CD4-positive, alpha-beta memory T cell (primary cell): Measurements from ENCODE around the gene TAF5. TPM values are rescaled to one million over a fixed set of nuclear protein-coding genes. Genes with fewer than 3 reads are reported as not detected.
A peak's percentile ranks its signal among the peaks of the same experiment; 100 is the strongest.
"Not testable (repeated sequence)": the region's sequence is repeated elsewhere in the genome, so short reads cannot be mapped to it uniquely, and the experiment has no call there.

Experiments
- CTCF ChIA-PET: fragments of 350-600 bp; sonication (Branson Sonifier 250); formaldehyde crosslinking; loops from one replicate; lab custom pipeline; 2021; ENCODE audit warnings: inconsistent platforms; ENCODE audit not compliant: partially characterized antibody; lab: Charles Lee
- POLR2A ChIA-PET: fragments of 350-600 bp; sonication (Branson Sonifier 250); formaldehyde crosslinking; loops from one replicate; lab custom pipeline; 2021; ENCODE audit not compliant: partially characterized antibody; lab: Charles Lee
- DNase-seq, 5 donors: peaks; one replicate each; pipeline versions ENCODE4 v3.0.0 to v3.0.0-alpha.2; 2020 to 2022; ENCODE audit warnings: mixed read lengths in 1 of 5
- H3K27ac ChIP-seq: one replicate; pipeline ENCODE4 v1.7.0; 2013; ENCODE audit warnings: low read depth, low read length
- H3K27me3 ChIP-seq: 2 replicates; pipeline ENCODE4 v1.7.0; 2013; ENCODE audit warnings: mild to moderate bottlenecking, low read length, moderate library complexity; ENCODE audit not compliant: insufficient read depth
- H3K36me3 ChIP-seq: 2 replicates; pipeline ENCODE4 v1.7.0; 2013; ENCODE audit warnings: mild to moderate bottlenecking, low read length, moderate library complexity; ENCODE audit not compliant: insufficient read depth
- H3K4me1 ChIP-seq: 2 replicates; pipeline ENCODE4 v1.7.0; 2013; ENCODE audit warnings: mild to moderate bottlenecking, low read length, moderate library complexity; ENCODE audit not compliant: insufficient read depth
- H3K4me3 ChIP-seq, 2 donors: one replicate each; pipeline ENCODE4 v1.7.0; 2013; ENCODE audit warnings: low read length in 2 of 2, mild to moderate bottlenecking in 1 of 2
- H3K9me3 ChIP-seq, 2 donors: one replicate each; pipeline ENCODE4 v1.7.0; 2013; ENCODE audit warnings: low read length in 2 of 2, control low read depth in 1 of 2; ENCODE audit not compliant: control insufficient read depth in 1 of 2
- H3K27ac Mint-ChIP-seq, 7 donors: one replicate each; pipeline ENCODE4 v1.8.0; 2020 to 2021; ENCODE audit warnings: mixed read lengths in 7 of 7, mild to moderate bottlenecking in 6 of 7, inconsistent platforms in 3 of 7, moderate library complexity in 3 of 7
- H3K27me3 Mint-ChIP-seq, 2 donors: one replicate each; pipeline ENCODE4 v1.8.0; 2020 to 2021; ENCODE audit warnings: mixed read lengths in 2 of 2
- H3K36me3 Mint-ChIP-seq, 2 donors: one replicate each; pipeline ENCODE4 v1.8.0; 2020 to 2021; ENCODE audit warnings: mixed read lengths in 2 of 2, inconsistent platforms in 1 of 2, mild to moderate bottlenecking in 1 of 2
- H3K4me1 Mint-ChIP-seq, 4 donors: one replicate each; pipeline ENCODE4 v1.8.0; 2020 to 2021; ENCODE audit warnings: mixed read lengths in 4 of 4, mild to moderate bottlenecking in 1 of 4
- H3K4me3 Mint-ChIP-seq, 8 donors: one replicate each; pipeline ENCODE4 v1.8.0; 2020 to 2021; ENCODE audit warnings: mixed read lengths in 8 of 8, mild to moderate bottlenecking in 7 of 8, moderate library complexity in 6 of 8, inconsistent platforms in 3 of 8
- H3K9me3 Mint-ChIP-seq, 8 donors: one replicate each; pipeline ENCODE4 v1.8.0; 2020 to 2021; ENCODE audit warnings: mixed read lengths in 8 of 8, mild to moderate bottlenecking in 5 of 8, inconsistent platforms in 3 of 8, moderate library complexity in 1 of 8
- intact Hi-C: fragments of 100-400 bp; cut with micrococcal nuclease; formaldehyde crosslinking; loops from one replicate; pipeline ENCODE4 v1.15.1; 2023
- polyA plus RNA-seq, 2 donors: library from polyadenylated mRNA; unstranded; fragments of 300-500 nt; fragmentation: Illumina TruSeq; gene quantifications; one replicate each; pipeline ENCODE4 v1.2.3, GENCODE V29; 2021
- total RNA-seq, 2 experiments: library from RNA; stranded (reverse); gene quantifications; one replicate each; pipeline ENCODE4 v1.2.3, GENCODE V29; 2021

The TAF5 gene
- total and polyA plus RNA-seq, 4 experiments from 2014 or later, result 2.5 to 7.9 (median 5.8) TPM

- intact Hi-C loops, result loop anchor here (1.0 to 10.0 kb wide), 3 partner anchors 18 to 134 kb away; partner anchors contain the start of genes ATP5MK and PDCD11
- Histone ChIP-seq H3K4me1 (peaks cover 19% of the 10 kb centered on the region), H3K27me3 (no peaks in the 10 kb centered on the region), H3K4me3 (peak within 1 kb of the TSS; percentile 42 to 83), H3K27ac (peak within 1 kb of the TSS; percentile 62), H3K9me3 (no peaks in the 10 kb centered on the region), H3K36me3 (peaks cover 11% of the 10 kb centered on the region)
- Mint-ChIP-seq H3K27ac (peak within 1 kb of the TSS; percentile 81 to 94 (median 91)), H3K27me3 (no peaks in the 10 kb centered on the region), H3K4me1 (peaks cover 4 to 18% (median 9%) of the 10 kb centered on the region in 4 donors), H3K9me3 (no peaks in the 10 kb centered on the region), H3K4me3 (peak within 1 kb of the TSS; percentile 84 to 94 (median 90)), H3K36me3 (peaks cover 2 to 21% of the 10 kb centered on the region in 2 donors)
- ChIA-PET CTCF (interaction anchor here (1.1 to 1.7 kb wide), 5 partner anchors 17 to 433 kb away, joined by 3 to 8 read pairs (median 3); partner anchors contain the start of genes ATP5MK, CNNM2, PDCD11 and TAF5), POLR2A (interaction anchor here (0.6 to 2.6 kb wide), 7 partner anchors 14 to 1536 kb away, joined by 3 to 16 read pairs (median 6); partner anchors contain the start of genes ATP5MK, CNNM2, PDCD11 and TAF5)
- DNase-seq, result peak; percentile 56 to 76 (median 66)
These were observed 17.1 kb upstream of the TAF5 start, which contains the start of gene PCGF6 for GRCh38 chr10:103350517-103351260. PCGF6 (minus strand) TSS chr10:103351140; CDS start chr10:103351066, 74 bp downstream.

GRCh38 chr10:103353281-103353680 lies 14.5 kb upstream of the TAF5 start:
- intact Hi-C loops, result loop anchor here (10.0 kb wide), 1 partner anchor 132 kb away; no protein-coding TSS in a partner anchor
- Mint-ChIP-seq H3K27ac (no peak overlapping the region), H3K4me3 (peak overlapping the region in 2 of 8 donors; percentile 25 to 46), H3K36me3 (peaks cover 2 to 8% of the 10 kb centered on the region in 2 donors), H3K4me1 (peaks cover 4 to 18% (median 9%) of the 10 kb centered on the region in 4 donors), H3K9me3 (no peaks in the 10 kb centered on the region), H3K27me3 (no peaks in the 10 kb centered on the region)
- ChIA-PET CTCF (interaction anchor here (0.7 to 1.2 kb wide), 2 partner anchors 15 to 984 kb away, joined by 3 read pairs; no protein-coding TSS in a partner anchor), POLR2A (interaction anchor here (2.7 kb wide), 1 partner anchor 15 kb away, joined by 7 read pairs; the partner anchor contains the start of gene TAF5)
- no peaks in the 10 kb centered on the region for H3K36me3 ChIP-seq
- no peaks in the 10 kb centered on the region for H3K27me3 ChIP-seq
- no peaks in the 10 kb centered on the region for H3K9me3 ChIP-seq
- no peak overlapping the region for H3K27ac ChIP-seq
- H3K4me1 ChIP-seq, result peaks cover 19% of the 10 kb centered on the region
- DNase-seq, result no peak
- no peak overlapping the region for H3K4me3 ChIP-seq

- H3K4me1 ChIP-seq, result peaks cover 14% of the 10 kb centered on the region
- peaks cover 2 to 14% (median 5%) of the 10 kb centered on the region in 4 donors for H3K4me1 Mint-ChIP-seq
- ChIA-PET CTCF (interaction anchor here (1.2 kb wide), 1 partner anchor 14 kb away, joined by 3 read pairs; no protein-coding TSS in a partner anchor), POLR2A (interaction anchor here (2.7 kb wide), 1 partner anchor 13 kb away, joined by 7 read pairs; the partner anchor contains the start of gene TAF5)
- not testable (repeated sequence) for H3K4me3 ChIP-seq, H3K27me3 Mint-ChIP-seq, H3K27ac Mint-ChIP-seq, H3K9me3 Mint-ChIP-seq, H3K36me3 Mint-ChIP-seq, H3K4me3 Mint-ChIP-seq, H3K9me3 ChIP-seq, H3K36me3 ChIP-seq, H3K27me3 ChIP-seq, DNase-seq, H3K27ac ChIP-seq
- intact Hi-C loops, result loop anchor here (10.0 kb wide), 1 partner anchor 130 kb away; no protein-coding TSS in a partner anchor
These were observed 13.2 kb upstream of the TAF5 start for GRCh38 chr10:103354567-103354966.

GRCh38 chr10:103355906-103356599 lies 11.7 kb upstream of the TAF5 start:
- Histone ChIP-seq H3K27ac (no peak overlapping the region), H3K36me3 (no peaks in the 10 kb centered on the region), H3K27me3 (no peaks in the 10 kb centered on the region), H3K4me3 (no peak overlapping the region), H3K4me1 (peaks cover 8% of the 10 kb centered on the region), H3K9me3 (no peaks in the 10 kb centered on the region)
- intact Hi-C loops, result loop anchor here (10.0 kb wide), 1 partner anchor 129 kb away; no protein-coding TSS in a partner anchor
- Mint-ChIP-seq H3K27ac (no peak overlapping the region), H3K36me3 (peaks cover 2 to 3% of the 10 kb centered on the region in 2 donors), H3K27me3 (no peaks in the 10 kb centered on the region), H3K9me3 (no peaks in the 10 kb centered on the region), H3K4me3 (no peak overlapping the region), H3K4me1 (peaks cover 2 to 4% (median 3%) of the 10 kb centered on the region in 4 donors)
- ChIA-PET POLR2A (interaction anchor here (2.7 kb wide), 1 partner anchor 12 kb away, joined by 7 read pairs; the partner anchor contains the start of gene TAF5), CTCF (no interaction called here)
- no peak for DNase-seq

- H3K4me3 Mint-ChIP-seq, H3K36me3 ChIP-seq, H3K9me3 ChIP-seq, H3K27ac ChIP-seq, H3K27me3 Mint-ChIP-seq, H3K36me3 Mint-ChIP-seq, DNase-seq, H3K4me3 ChIP-seq, CTCF ChIA-PET, POLR2A ChIA-PET, H3K9me3 Mint-ChIP-seq, H3K4me1 ChIP-seq, H3K27ac Mint-ChIP-seq, H3K4me1 Mint-ChIP-seq, H3K27me3 ChIP-seq: not testable (repeated sequence)
- intact Hi-C loops, result loop anchor here (10.0 kb wide), 1 partner anchor 125 kb away; no protein-coding TSS in a partner anchor
These were observed 8.3 kb upstream of the TAF5 start for GRCh38 chr10:103359493-103359892.

GRCh38 chr10:103360791-103361190 lies 7.0 kb upstream of the TAF5 start:
- CTCF ChIA-PET, result interaction anchor here (0.6 kb wide), 1 partner anchor 122 kb away, joined by 4 read pairs; no protein-coding TSS in a partner anchor
- H3K4me1 Mint-ChIP-seq, POLR2A ChIA-PET: not testable (repeated sequence)

More at GRCh38 chr10:103360791-103361190, 7.0 kb upstream of the TAF5 start:
- not testable (repeated sequence) for H3K27ac ChIP-seq, DNase-seq, H3K36me3 Mint-ChIP-seq, H3K4me1 ChIP-seq, H3K27me3 Mint-ChIP-seq, H3K9me3 ChIP-seq, H3K36me3 ChIP-seq, H3K4me3 ChIP-seq, H3K27me3 ChIP-seq, H3K9me3 Mint-ChIP-seq, H3K27ac Mint-ChIP-seq, H3K4me3 Mint-ChIP-seq
- intact Hi-C loops, result loop anchor here (10.0 kb wide), 1 partner anchor 646 kb away; the partner anchor contains the start of genes ARL3 and SFXN2
